ENCODE data around the gene SYP.

SYP gene

DNA sequence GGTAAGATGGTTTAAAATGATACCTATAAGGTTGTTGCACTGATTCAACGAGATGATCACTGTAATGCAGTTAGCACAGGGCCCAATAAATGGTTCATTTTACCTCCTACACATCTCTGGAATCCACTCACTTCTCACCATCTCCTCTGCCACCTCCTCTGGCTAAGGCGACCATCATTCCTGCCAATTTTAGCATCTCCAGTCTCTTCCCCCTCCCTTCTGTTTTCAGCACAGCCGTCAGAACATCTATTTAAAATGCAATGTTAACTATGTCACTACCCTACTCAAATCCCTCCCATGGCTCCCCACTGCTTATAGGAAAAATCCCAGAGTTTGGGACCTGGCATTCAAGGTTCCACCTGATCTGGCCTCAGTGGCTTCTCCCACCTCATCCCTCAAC lies 3.5 kb upstream of the SYP start:
- Histone ChIP-seq H3K9me3 (ENCODE audit: control insufficient read depth, insufficient read depth, low read depth, low read length) (no peaks in the 10 kb centered on the region), H3K36me3 (ENCODE audit: control insufficient read depth in 2 of 2, insufficient read depth in 1 of 2, low read length in 2 of 2) (no peaks in the 10 kb centered on the region), H3K27ac (ENCODE audit: extremely low read depth, low read depth, low read length) (no peak overlapping the region), H3K4me3 (ENCODE audit: low read depth, low read length) (no peak overlapping the region), H3K4me1 (ENCODE audit: control insufficient read depth, insufficient read depth, low read length) (no peaks in the 10 kb centered on the region)
- ChIA-PET POLR2A (no interaction called here), CTCF (interaction anchor here (0.8 kb wide), 1 partner anchor 11 kb away, joined by 3 read pairs; no protein-coding TSS in a partner anchor)
- TF ChIP-seq ZNF16 (tag by site-specific recombination; IDR thresholded peaks at IDR 0.05; ENCODE audit: low read depth) = 0 out of 2 replicates have a peak, but pooled peaks have one; percentile 17
- no peak for TF ChIP-seq ZNF324 (tag by site-specific recombination; IDR thresholded peaks at IDR 0.05)

DNA sequence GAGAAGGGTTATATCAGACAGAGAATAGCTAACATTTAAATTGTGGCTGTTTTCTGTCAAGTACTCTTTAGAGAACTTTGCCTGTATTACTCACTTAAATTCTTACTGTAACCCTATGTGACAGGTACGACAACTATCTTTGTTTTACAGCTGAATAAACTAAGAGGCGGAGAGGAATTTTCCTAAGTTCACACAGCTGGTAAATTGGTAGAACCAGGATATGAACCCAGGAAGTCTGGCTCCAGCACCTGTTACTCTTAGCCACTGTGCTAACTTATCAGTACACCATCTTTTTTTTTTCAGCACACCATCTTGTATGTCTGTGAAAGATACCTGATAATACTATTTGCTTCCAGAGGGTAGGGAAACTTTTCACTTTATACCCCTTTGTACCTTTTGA lies 2.0 kb upstream of the SYP start:
- ChIA-PET CTCF (interaction anchor here (1.0 kb wide), 1 partner anchor 12 kb away, joined by 3 read pairs; no protein-coding TSS in a partner anchor), POLR2A (interaction anchor here (0.9 kb wide), 1 partner anchor 11 kb away, joined by 3 read pairs; no protein-coding TSS in a partner anchor)
- no peak overlapping the region for H3K4me3 ChIP-seq (ENCODE audit: low read depth, low read length)
- no peak for TF ChIP-seq ZNF561 (tag by site-specific recombination; IDR thresholded peaks at IDR 0.05; ENCODE audit: borderline replicate concordance)
- no peak for TF ChIP-seq ZNF501 (tag by site-specific recombination; IDR thresholded peaks at IDR 0.05)
- TF ChIP-seq, protein P1, sequence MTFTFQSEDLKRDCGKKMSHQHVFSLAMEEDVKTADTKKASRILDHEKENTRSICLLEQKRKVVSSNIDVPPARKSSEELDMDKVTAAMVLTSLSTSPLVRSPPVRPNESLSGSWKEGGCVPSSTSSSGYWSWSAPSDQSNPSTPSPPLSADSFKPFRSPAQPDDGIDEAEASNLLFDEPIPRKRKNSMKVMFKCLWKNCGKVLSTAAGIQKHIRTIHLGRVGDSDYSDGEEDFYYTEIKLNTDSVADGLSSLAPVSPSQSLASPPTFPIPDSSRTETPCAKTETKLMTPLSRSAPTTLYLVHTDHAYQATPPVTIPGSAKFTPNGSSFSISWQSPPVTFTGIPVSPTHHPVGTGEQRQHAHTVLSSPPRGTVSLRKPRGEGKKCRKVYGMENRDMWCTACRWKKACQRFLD (tag by site-specific recombination; IDR thresholded peaks at IDR 0.05) = no peak
- no peak for TF ChIP-seq SP3 (tag by site-specific recombination; IDR thresholded peaks at IDR 0.05)
- no peak for TF ChIP-seq HOXC10 (CRISPR knock-in tag; IDR thresholded peaks at IDR 0.05)
- TF ChIP-seq ZNF510 (tag by site-specific recombination; IDR thresholded peaks at IDR 0.05; ENCODE audit: insufficient replicate concordance) = no peak
- TF ChIP-seq HOXA7 (CRISPR knock-in tag; IDR thresholded peaks at IDR 0.05; ENCODE audit: borderline replicate concordance) = no peak
- TF ChIP-seq SP7 (tag by site-specific recombination; IDR thresholded peaks at IDR 0.05) = no peak
- no peak for TF ChIP-seq ZNF777 (tag by site-specific recombination; IDR thresholded peaks at IDR 0.05; ENCODE audit: borderline replicate concordance)
- no peak for TF ChIP-seq ZSCAN30 (tag by site-specific recombination; IDR thresholded peaks at IDR 0.05)
- no peak for TF ChIP-seq ZNF366 (tag by site-specific recombination; conservative IDR thresholded peaks at IDR 0.05)
- no peak for TF ChIP-seq ZNF747 (tag by site-specific recombination; IDR thresholded peaks at IDR 0.05)
- TF ChIP-seq, protein P2, sequence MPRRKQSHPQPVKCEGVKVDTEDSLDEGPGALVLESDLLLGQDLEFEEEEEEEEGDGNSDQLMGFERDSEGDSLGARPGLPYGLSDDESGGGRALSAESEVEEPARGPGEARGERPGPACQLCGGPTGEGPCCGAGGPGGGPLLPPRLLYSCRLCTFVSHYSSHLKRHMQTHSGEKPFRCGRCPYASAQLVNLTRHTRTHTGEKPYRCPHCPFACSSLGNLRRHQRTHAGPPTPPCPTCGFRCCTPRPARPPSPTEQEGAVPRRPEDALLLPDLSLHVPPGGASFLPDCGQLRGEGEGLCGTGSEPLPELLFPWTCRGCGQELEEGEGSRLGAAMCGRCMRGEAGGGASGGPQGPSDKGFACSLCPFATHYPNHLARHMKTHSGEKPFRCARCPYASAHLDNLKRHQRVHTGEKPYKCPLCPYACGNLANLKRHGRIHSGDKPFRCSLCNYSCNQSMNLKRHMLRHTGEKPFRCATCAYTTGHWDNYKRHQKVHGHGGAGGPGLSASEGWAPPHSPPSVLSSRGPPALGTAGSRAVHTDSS (tag by site-specific recombination; IDR thresholded peaks at IDR 0.05) = no peak
- no peak for TF ChIP-seq ZBTB17 (tag by site-specific recombination; IDR thresholded peaks at IDR 0.05)
- TF ChIP-seq ZNF791 (tag by site-specific recombination; IDR thresholded peaks at IDR 0.05) = no peak
- no peak for TF ChIP-seq KLF8 (tag by site-specific recombination; IDR thresholded peaks at IDR 0.05)
- TF ChIP-seq ZNF2 (tag by site-specific recombination; IDR thresholded peaks at IDR 0.05) = no peak
- H3K36me3 ChIP-seq (ENCODE audit: control insufficient read depth in 2 of 2, insufficient read depth in 1 of 2, low read length in 2 of 2) = no peaks in the 10 kb centered on the region
- H3K9me3 ChIP-seq (ENCODE audit: control insufficient read depth, insufficient read depth, low read depth, low read length) = no peaks in the 10 kb centered on the region
- no peak overlapping the region for H3K27ac ChIP-seq (ENCODE audit: extremely low read depth, low read depth, low read length)
- no peaks in the 10 kb centered on the region for H3K4me1 ChIP-seq (ENCODE audit: control insufficient read depth, insufficient read depth, low read length)

- no peak overlapping the region for H3K27ac ChIP-seq (ENCODE audit: extremely low read depth, low read depth, low read length)
- ChIA-PET CTCF (no interaction called here), POLR2A (interaction anchor here (1.0 kb wide), 1 partner anchor 8 kb away, joined by 4 read pairs; no protein-coding TSS in a partner anchor)
- H3K36me3 ChIP-seq (ENCODE audit: control insufficient read depth in 2 of 2, insufficient read depth in 1 of 2, low read length in 2 of 2) = no peaks in the 10 kb centered on the region
- no peaks in the 10 kb centered on the region for H3K4me1 ChIP-seq (ENCODE audit: control insufficient read depth, insufficient read depth, low read length)
- H3K4me3 ChIP-seq (ENCODE audit: low read depth, low read length) = no peak overlapping the region
- no peaks in the 10 kb centered on the region for H3K9me3 ChIP-seq (ENCODE audit: control insufficient read depth, insufficient read depth, low read depth, low read length)
- TF ChIP-seq, protein P1 (tag by site-specific recombination; IDR thresholded peaks at IDR 0.05) = no peak
- TF ChIP-seq, protein P3, sequence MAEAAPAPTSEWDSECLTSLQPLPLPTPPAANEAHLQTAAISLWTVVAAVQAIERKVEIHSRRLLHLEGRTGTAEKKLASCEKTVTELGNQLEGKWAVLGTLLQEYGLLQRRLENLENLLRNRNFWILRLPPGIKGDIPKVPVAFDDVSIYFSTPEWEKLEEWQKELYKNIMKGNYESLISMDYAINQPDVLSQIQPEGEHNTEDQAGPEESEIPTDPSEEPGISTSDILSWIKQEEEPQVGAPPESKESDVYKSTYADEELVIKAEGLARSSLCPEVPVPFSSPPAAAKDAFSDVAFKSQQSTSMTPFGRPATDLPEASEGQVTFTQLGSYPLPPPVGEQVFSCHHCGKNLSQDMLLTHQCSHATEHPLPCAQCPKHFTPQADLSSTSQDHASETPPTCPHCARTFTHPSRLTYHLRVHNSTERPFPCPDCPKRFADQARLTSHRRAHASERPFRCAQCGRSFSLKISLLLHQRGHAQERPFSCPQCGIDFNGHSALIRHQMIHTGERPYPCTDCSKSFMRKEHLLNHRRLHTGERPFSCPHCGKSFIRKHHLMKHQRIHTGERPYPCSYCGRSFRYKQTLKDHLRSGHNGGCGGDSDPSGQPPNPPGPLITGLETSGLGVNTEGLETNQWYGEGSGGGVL (tag by site-specific recombination; IDR thresholded peaks at IDR 0.05) = peak; percentile 58
- no peak; the same call in 1 of the 2 replicates for TF ChIP-seq PATZ1 (tag by site-specific recombination; IDR thresholded peaks at IDR 0.05)
- no peak for TF ChIP-seq ZNF514 (tag by site-specific recombination; IDR thresholded peaks at IDR 0.05)
- TF ChIP-seq ZNF214 (tag by site-specific recombination; IDR thresholded peaks at IDR 0.05; ENCODE audit: borderline replicate concordance) = no peak
Measured at GRCh38 chrX:49199315-49199595, 738 bp downstream of the SYP start.
